HG02642 (cell line): ENCODE results near the gene MAN1A2.
"Not testable (repeated sequence)": the region's sequence is repeated elsewhere in the genome, so short reads cannot be mapped to it uniquely, and the experiment has no call there.

ENCODE experiments used
- ATAC-seq: cut with Tn5 transposase; IDR thresholded peaks from one replicate; pipeline ENCODE4 v1.9.1; 2021; ENCODE audit warnings: mild to moderate bottlenecking; ENCODE audit not compliant: unreplicated experiment, poor library complexity

MAN1A2 gene

DNA sequence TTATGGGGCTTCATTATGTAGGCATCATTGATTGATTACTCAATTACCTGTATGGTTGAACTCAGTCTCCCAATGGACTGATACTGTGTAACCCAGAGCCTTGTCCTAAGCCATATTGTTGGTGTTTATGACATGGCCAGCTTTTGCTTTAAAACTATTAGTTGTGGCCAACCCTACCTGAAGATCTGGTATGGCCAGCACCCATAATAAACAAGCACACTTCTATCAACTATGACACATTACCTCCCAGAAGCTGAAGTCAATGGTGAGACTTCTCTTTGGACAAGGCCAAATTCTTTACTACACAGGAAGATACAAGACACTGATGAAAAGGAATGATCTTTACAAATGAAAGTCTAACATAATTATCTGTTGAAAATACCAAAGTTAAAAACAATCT is 28.8 kb downstream of the MAN1A2 start:
- no peak for ATAC-seq

DNA sequence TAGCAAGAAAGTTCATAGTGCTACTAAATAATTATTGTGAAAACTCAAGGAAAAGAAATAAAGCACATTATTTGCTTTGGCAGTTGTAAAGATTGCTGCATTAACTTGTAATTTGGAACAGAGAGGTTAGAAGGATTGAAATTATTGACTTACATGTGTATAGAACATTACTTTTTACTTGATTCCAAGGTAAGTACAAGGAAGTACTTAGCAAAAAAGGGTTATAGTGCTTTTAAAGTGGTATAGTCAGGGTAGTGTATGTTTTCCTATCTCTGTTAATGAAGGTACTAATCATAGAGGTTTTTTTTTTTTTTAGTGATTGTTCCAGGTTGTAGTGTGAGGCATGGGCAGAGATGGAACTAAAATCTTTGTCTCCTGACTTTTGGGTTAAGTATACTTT is 29.4 kb downstream of the MAN1A2 start:
- ATAC-seq: no peak

DNA sequence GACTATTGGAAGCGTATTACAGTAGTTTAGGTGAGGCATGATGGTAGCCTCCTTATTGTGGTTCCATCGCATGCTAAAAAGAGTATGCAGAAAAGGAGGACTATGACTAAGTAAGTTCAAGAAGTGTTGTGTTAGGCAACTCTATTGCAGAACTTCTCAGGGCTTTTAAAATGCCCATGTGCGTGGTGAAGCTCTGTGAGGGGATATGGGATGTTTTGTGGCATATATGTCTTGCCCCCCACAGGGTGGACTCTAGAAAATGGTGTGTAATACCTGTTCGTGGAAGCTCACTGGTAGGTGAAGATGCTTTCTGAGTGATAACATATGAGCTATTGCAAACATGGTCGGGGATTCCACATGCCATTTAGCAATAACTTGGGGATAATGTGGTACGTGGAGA is 31.7 kb downstream of the MAN1A2 start:
- no peak for ATAC-seq

DNA sequence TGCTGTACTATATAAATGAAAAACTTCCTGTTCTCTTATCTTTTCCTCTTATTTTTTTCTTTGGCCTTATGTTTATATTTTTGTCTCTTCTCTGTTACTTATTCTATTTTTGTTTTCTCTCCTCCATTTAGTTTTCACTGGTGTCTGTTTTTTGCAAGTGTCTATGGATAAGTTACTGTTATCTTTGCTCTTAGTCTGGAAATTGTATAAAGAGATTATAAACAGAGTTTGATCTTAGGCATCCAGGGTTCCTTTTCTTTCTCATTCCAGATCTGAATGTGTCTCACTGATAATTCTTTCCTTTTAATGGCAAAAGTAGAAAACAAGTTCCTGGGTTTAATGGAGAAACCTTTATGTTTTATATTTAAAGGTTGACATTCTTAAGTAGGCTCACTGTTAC is 34.5 kb downstream of the MAN1A2 start:
- no peak for ATAC-seq

DNA sequence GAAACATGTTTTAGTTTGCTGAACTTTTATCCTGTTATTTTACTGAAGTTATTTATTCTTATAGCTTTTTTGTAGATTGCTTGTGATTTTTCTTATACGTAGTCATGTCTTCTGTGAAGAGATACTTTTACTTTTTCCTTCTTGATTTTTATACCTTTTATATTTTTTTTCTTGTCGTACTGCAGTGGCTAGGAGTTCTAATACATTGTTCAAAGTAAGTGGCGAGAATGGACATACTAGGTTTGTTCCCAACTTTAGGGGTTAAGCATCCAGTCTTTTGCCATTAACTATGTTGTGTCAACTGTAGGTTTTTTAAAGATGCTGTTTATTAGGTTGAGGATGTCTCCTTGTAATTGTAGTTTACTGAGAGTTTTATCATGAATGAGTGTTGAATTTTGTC is 36.3 kb downstream of the MAN1A2 start:
- no peak for ATAC-seq

DNA sequence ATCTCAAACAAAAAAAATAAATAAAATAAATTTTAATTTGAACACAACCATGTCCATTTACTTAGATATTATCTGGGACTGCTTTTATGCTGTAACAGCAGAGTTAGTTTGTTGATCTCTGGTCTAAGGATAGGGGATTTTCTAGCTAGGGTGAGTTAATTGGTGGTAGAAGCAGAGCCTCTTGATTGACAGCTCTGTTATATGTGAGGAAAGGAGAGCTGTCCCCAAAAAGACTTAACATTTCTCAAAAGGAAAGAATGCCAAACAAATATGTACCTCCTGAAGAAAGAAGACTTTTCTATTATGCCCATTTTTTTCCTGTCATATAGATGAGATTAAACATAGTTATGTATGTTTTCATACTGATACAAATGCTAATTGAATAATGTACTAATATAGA is 37.8 kb downstream of the MAN1A2 start:
- no peak for ATAC-seq

DNA sequence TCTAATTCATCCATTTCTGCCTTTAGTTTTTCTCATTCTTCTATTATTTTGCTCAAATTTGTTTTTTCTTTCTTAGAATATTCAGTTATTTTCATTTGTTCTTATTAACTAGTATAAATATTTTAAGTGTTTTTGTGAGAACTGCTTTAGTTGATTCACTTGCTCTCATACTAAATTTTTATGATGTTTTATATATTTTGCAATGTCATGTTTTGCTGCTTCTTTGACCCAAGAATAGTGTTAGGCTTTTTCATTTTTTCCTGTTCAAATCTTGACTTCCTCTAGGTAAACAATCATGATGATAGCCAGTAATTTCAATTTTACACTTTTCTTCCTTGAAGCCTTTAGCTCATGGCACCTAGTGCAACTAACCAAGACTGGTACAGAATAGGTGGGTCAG is 45.2 kb downstream of the MAN1A2 start:
- ATAC-seq: no peak

DNA sequence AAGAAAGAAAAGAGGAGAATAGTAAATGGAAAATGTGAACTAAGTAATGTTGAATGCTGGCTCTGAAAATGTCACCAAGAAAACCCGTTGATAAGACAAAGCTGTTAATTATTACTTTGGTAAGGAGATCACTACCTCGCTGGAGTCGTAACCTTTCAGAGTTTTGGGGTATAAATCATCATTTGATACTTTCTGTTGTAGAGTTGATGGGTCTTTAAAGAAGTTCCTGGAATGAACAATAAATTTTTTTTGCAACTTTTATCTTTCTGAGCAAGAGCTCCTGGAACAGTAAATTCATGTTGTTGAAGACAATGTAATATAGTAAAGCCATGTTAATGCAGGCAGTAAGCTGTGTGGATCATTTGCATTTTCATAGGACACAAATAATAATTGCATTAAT is 46.2 kb downstream of the MAN1A2 start:
- ATAC-seq: no peak

DNA sequence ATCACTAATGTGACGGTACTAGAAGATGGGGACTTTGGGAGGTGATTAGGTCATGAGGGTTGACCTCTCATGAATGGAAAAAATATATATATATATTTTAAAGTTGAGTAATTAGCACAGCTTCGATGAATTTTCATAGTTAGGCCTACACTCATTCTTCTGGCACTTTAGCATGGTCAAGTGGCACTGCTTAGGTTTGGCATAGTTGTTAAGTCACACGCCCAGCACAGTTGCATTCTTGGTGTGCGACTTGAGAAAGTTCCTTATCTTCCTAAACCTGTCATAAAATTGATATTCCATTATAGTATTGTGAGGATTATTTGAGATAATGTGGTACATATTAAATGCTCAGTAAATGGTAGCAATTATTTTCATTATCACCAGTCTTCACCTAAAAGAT is 47.7 kb downstream of the MAN1A2 start:
- ATAC-seq: no peak

DNA sequence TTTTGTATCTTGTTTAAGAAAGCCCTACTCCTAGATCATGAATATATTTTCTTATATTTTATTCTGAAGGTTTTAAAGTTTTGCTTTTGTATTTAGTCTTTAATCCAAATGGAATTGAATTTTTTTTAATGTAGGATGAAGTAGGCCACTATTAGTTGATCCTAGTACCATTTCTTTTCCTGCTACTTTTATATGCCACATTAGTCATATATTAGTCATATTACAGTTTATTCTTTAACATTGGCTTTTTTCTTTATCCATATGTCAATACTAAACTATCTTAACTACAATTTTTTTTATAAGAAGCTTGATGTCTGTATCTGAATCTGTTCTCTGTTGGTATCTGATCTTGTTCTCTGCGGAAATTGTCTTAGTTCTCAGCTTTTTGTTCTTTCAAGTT is 48.8 kb downstream of the MAN1A2 start:
- no peak for ATAC-seq

DNA sequence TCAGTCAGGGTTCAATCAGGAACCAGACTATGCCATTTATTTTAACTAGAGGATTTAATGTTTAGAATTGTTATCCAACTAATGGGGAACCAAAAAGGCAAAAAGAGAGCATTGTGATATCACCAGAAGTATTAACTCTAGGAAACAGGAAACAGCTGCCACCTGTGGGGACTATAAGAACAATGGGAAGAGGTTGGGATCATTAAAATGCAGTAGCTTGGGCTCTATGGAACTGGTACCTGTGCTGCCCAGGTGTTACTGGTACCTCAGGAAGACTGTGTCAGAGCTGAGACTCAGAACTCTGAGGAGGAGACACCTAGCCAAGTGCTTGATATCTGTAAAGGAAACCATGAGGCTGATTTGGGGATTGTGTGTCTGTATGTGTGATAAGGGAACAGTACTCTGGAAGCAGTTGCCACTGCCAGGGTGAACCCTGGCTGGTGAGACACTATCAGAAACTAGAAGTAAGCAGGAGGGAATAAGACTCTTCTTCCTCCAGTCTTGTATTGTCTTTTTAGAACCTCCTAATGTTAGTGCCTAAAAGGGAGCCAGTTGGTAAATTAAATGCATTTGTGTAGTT is 49.4 kb downstream of the MAN1A2 start:
- no peak for ATAC-seq

DNA sequence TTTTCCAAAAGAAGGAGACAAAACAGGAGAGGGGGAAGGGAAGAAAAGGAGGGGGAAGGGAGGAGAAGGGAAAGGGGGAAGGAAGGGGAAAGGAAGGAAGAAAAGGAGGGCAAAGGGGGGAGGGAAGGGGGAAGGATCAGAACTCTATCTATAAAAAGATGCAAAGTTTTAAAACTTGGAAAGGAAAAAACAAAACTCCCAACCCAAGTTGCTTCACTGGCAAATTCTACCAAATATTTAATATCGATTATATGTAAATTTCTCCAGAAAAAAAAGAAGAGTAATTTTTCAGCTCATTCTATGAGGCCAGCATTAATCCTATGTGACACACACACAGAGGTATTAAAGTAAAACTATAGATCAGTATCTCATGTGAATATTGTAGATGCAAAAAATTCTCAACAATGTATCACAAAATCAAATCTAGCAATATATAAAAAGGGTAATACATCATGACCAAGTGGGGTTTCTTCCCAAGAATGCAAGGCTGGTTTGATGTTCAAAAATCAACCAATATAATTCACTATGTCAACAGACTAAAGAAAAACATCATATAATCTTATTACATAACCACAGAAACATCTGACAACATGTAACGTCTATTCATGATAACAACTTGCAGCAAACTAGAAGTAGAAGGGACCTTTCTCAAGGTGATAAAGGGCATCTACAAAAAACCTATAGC is 57.9 kb downstream of the MAN1A2 start:
- no peak for ATAC-seq

DNA sequence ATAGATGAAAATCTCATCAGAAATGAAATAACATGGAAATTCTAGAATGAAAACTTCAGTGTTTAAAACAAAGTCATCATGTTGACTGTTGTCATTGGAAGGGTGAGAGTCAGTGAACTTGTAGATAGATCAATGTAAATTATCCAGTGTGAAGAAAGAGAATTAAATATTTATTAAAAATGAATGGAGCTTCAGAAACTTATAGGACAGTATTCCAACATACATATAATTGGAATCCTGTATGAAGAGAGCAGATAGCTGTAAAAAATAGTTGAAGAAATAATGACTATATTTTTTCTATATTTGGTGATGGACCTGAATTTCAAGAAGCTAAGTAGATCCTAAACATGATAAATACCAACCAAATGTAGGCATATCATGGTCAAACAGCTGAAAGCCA is 60.0 kb downstream of the MAN1A2 start:
- ATAC-seq: no peak

DNA sequence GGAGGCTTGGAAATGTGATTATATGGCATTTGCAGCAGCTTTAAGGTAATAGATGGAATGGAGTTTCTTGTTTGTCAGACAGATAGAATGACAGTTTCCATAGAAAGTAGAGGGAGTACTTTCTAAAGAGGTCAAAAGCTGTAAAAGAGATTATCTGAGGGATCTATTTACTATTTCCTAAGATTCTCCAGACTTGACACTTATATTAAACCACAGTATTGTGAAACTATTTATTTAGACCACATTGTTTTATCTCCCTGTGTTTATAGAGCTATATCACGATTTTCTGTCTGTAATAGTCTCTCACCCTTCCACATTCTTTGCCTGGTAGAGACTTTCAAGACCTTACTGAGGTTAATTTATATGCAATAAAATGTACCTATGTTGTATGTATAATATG is 66.7 kb downstream of the MAN1A2 start:
- ATAC-seq: no peak

DNA sequence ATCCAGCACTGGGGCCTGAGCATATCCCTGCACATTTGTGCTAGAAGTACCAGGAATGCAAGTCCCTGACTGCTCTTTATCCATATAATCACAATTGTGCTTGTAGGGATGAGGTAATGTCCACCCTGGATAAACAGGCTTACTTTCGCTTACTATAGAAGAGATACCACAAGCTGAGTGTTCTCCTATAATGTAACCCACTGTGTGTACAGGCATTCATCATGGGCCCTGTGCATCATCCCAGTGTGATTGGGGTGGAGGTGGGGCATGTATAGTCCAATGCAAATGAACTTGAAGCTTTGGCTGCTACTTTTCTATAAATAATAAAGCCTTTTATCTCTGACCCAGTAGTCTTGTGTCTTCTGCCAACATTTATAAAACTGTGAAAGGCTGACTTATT is 69.3 kb downstream of the MAN1A2 start:
- ATAC-seq: no peak

DNA sequence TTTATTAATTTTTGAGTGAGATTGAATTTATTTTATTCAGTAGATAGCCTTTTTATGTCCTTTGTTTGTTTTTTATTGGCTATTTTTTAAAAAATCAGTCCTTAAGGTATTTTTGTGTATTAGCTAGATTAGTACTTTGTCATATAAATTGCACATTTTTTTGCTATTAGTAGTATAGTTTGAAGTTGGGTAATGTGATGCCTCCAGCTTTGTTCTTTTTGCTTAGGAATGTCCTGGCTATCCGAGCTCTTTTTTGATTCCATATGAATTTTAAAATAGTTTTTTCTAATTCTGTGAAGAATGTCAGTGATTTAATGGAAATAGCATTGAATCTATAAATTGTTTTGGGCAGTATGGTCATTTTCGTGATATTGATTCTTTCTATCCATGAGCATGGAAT is 80.4 kb downstream of the MAN1A2 start:
- ATAC-seq: no peak

DNA sequence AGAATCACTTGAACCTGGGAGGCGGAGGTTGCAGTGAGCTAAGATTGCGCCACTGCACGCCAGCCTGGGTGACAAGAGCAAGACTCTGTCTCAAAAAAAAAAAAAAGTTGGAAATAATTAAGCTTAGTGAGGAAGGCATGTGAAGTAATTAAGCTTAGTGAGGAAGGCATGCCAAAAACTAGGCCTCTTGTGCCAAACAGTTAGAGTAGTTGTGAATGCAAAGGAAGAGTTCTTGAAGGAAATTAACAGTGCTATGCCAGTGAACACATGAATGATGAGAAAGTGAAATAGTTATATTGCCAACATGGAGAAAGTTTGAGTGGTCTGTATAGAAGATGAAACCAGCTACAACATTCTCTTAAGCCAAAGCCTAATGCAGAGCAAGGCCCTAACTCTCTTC is 85.0 kb downstream of the MAN1A2 start:
- no peak for ATAC-seq

DNA sequence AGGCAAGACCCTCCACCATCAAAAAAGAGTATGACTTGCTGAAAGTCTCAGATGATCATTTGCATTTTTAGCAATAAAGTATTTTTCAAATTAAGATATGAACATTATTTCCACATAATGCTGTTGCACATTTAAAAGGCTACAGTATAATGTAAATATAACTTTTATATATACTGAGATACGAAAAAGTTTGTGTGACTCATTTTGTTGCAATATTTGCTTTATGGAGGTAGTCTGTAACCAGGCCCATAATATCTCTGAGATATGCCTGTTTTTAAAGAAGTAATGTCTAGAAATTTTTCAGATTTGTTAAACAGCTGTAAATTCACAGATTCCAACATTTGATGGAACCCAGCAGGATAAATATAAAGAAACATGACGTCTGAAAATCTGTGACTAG is 86.7 kb downstream of the MAN1A2 start:
- ATAC-seq: no peak

DNA sequence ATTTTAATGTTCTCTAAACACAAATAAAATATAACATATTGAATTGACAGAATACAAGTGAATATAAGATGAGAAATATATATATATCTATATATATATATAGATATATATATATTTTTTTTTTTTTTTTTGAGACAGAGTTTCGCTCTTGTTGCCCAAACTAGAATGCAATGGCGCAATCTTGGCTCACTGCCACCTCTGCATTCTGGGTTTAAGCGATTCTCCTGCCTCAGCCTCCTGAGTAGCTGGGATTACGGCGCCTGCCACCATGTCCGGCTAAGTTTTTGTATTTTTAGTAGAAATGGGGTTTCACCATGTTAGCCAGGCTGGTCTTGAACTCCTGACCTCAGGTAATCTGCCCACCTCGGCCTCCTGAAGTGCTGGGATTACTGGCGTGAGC is 91.2 kb downstream of the MAN1A2 start:
- not testable (repeated sequence) for ATAC-seq

DNA sequence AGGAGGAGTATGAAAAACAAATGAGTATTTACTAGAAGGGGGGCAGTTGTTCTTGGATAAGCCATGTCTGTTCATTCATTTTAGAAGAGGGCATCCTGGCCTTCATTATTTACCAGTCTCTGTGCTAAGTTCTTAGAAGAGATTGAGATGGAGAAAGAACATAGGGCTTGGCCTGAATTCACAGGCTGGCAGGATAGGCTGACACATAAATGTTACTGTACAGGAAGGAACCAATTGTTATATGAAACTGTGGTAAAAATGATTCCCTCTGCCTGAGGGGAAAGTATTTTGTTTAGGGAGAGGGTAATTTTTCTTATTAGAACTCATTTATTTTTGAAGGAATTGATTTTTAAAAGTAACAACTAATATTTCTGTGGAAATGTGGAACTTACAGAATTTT is 99.5 kb downstream of the MAN1A2 start:
- ATAC-seq: no peak

DNA sequence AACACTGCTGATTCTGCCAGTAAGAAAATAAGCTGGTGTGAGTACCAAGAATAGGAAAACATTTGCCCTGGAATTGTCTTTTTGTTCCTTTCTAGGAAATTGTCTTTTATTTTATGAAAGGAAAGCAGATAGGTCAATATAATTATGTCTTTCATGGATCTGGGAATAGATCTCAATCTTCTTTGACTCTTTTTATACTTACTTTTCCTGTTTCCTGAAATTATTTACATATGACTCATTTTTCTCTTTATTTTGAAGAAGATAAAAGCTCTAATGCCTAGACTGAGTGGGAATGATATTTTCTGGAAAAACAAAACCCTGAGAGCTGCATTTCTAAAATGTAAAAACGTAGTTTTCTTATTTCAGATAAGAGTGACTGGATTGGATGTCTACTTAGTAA is 100.1 kb downstream of the MAN1A2 start:
- ATAC-seq: no peak

DNA sequence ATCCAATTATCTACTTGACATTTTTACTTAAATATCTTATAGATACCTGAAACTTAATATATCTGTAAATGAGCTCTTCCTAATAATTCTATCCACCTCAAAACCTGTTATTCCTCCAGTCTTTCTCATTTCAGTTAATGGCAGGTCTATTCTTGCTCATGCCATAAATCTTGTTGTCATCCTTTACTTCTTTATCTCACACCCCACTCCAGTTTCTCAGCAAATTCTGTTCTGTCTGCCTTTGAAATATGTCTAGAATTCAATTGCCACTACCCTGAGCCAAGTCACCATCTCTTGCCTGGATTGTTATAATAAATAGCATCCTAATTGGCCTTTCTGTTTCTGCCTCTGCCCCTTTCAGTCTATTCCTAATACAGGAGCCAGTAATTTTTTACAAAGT is 105.8 kb downstream of the MAN1A2 start:
- no peak for ATAC-seq

DNA sequence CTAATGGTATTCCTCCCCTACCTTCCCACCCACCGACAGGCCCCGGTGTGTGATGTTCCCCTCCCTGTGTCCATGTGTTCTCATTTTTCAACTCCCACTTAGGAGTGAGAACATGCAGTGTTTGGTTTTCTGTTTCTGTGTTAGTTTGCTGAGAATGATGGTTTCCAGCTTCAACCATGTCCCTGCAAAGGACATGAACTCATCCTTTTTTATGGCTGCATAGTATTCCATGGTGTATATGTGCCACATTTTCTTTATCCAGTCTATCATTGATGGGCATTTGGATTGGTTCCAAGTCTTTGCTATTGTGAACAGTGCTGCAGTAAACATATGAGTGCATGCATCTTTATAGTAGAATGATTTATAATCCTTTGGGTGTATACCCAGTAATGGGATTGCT is 108.2 kb downstream of the MAN1A2 start:
- ATAC-seq: not testable (repeated sequence)
